Skeletal muscle tissue (tissue), 4 donors: ENCODE data around the gene PBXIP1. TPM values are rescaled to one million over a fixed set of nuclear protein-coding genes. Genes with fewer than 3 reads are reported as not detected.
"Not testable (repeated sequence)": the region's sequence is repeated elsewhere in the genome, so short reads cannot be mapped to it uniquely, and the experiment has no call there.

Experiments used
- H3K27ac ChIP-seq: one replicate; pipeline ENCODE4 v1.7.0; 2013; ENCODE audit warnings: mild to moderate bottlenecking, low read depth, low read length, inconsistent platforms
- H3K27me3 ChIP-seq, 3 donors: one replicate each; pipeline ENCODE4 v1.7.0; 2013; ENCODE audit warnings: low read length in 3 of 3; ENCODE audit not compliant: control insufficient read depth in 3 of 3, insufficient read depth in 3 of 3
- H3K36me3 ChIP-seq, 3 donors: one replicate each; pipeline ENCODE4 v1.7.0; 2013; ENCODE audit warnings: low read length in 3 of 3; ENCODE audit not compliant: control insufficient read depth in 3 of 3, insufficient read depth in 3 of 3
- H3K4me1 ChIP-seq, 3 donors: one replicate each; pipeline ENCODE4 v1.7.0; 2013; ENCODE audit warnings: low read length in 3 of 3, mild to moderate bottlenecking in 3 of 3; ENCODE audit not compliant: control insufficient read depth in 3 of 3, insufficient read depth in 3 of 3
- H3K4me3 ChIP-seq, 3 donors: one replicate each; pipeline ENCODE4 v1.7.0; 2013; ENCODE audit warnings: low read length in 3 of 3
- H3K9ac ChIP-seq, 3 donors: one replicate each; pipeline ENCODE4 v1.7.0; 2013; ENCODE audit warnings: low read length in 3 of 3, mild to moderate bottlenecking in 3 of 3, moderate library complexity in 2 of 3, low read depth in 1 of 3
- H3K9me3 ChIP-seq, 3 donors: one replicate each; pipeline ENCODE4 v1.7.0; 2013; ENCODE audit warnings: low read length in 3 of 3; ENCODE audit not compliant: control insufficient read depth in 3 of 3
- total RNA-seq: library from RNA; depleted of rRNA; stranded (reverse); fragments of >200 nt; gene quantifications from one replicate; pipeline ENCODE4 v1.2.3, GENCODE V29; 2014
- donor health status: Osteomylitis.

PBXIP1 gene
- total RNA-seq, 1 donor from 2014 or later: 190 TPM

GRCh38 chr1:154982897-154983648 is 27.2 kb upstream of the PBXIP1 start, which contains the start of gene FLAD1:
FLAD1 (plus strand) TSS chr1:154983344; CDS start chr1:154983695, 351 bp downstream.
- Histone ChIP-seq H3K9me3 (no peaks in the 10 kb centered on the region), H3K27ac (peak within 1 kb of the TSS; percentile 34), H3K9ac (peak within 1 kb of the TSS; percentile 79 to 86 (median 81)), H3K4me1 (peaks cover 12 to 21% (median 16%) of the 10 kb centered on the region in 3 donors), H3K36me3 (peaks cover 5 to 14% (median 9%) of the 10 kb centered on the region in 3 donors), H3K27me3 (no peaks in the 10 kb centered on the region), H3K4me3 (peak within 1 kb of the TSS; percentile 76 to 98 (median 90))

- H3K4me3 ChIP-seq: peak overlapping the region; percentile 30 to 76 (median 62)
- H3K27me3 ChIP-seq: no peaks in the 10 kb centered on the region
- peaks cover 0 to 11% (median 3%) of the 10 kb centered on the region in 3 donors for H3K36me3 ChIP-seq
- H3K4me1 ChIP-seq: peaks cover 12 to 18% (median 16%) of the 10 kb centered on the region in 3 donors
- peak overlapping the region in 2 of 3 donors; percentile 18 to 52 for H3K9ac ChIP-seq
- no peaks in the 10 kb centered on the region for H3K9me3 ChIP-seq
- no peak overlapping the region for H3K27ac ChIP-seq
Measured at GRCh38 chr1:154982341-154982740, 26.4 kb upstream of the PBXIP1 start.

GRCh38 chr1:154978360-154978759 is 22.5 kb upstream of the PBXIP1 start:
- Histone ChIP-seq H3K9me3 (no peaks in the 10 kb centered on the region), H3K27ac (no peak overlapping the region), H3K9ac (no peak overlapping the region), H3K36me3 (peaks cover 0 to 11% (median 2%) of the 10 kb centered on the region in 3 donors), H3K4me3 (no peak overlapping the region), H3K27me3 (no peaks in the 10 kb centered on the region), H3K4me1 (peaks cover 18 to 27% (median 19%) of the 10 kb centered on the region in 3 donors)

- not testable (repeated sequence) for H3K27ac ChIP-seq, H3K9ac ChIP-seq, H3K27me3 ChIP-seq, H3K9me3 ChIP-seq, H3K4me3 ChIP-seq
- Histone ChIP-seq H3K4me1 (peaks cover 23 to 32% (median 23%) of the 10 kb centered on the region in 3 donors), H3K36me3 (peaks cover 0 to 11% (median 2%) of the 10 kb centered on the region in 3 donors)
Measured at GRCh38 chr1:154977762-154978161, 21.9 kb upstream of the PBXIP1 start.

- H3K9ac ChIP-seq: peak overlapping the region; percentile 66 to 89 (median 88)
- no peaks in the 10 kb centered on the region for H3K9me3 ChIP-seq
- H3K27ac ChIP-seq: peak overlapping the region; percentile 99
- peak overlapping the region; percentile 85 to 94 (median 87) for H3K4me3 ChIP-seq
- no peaks in the 10 kb centered on the region for H3K27me3 ChIP-seq
- peaks cover 37 to 46% (median 39%) of the 10 kb centered on the region in 3 donors for H3K4me1 ChIP-seq
- peaks cover 0 to 11% (median 2%) of the 10 kb centered on the region in 3 donors for H3K36me3 ChIP-seq
Measured at GRCh38 chr1:154975409-154976059, 19.6 kb upstream of the PBXIP1 start.

DNA sequence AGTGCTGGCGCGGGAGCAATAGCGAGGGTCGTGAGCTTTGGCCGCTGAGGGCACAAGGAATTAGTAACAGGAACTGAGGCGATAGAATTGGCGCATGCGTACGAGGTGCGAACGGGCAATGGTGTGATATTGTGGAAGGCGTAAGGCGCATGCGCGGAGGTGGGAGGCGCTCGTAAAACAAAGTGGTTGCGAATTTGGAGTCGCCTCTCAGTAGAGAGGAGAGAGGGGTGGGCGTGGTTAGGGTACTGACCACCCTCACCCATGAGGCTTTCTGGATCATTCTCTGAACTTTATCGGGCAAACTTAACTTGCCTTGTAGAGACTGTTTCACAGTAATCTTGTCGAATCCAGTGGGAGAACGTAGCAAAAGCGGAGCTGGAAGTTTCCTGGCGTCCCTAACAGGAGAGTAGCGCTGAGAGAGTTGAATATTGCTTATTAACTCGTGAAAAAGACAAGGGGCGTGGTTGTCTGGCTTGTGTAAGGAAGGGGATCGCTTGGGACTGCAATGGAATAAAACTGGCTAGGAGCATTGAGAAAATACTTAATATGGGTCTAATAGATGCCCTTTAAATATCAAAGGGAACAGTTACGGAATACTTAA is 19.0 kb upstream of the PBXIP1 start:
- peaks cover 43 to 52% (median 45%) of the 10 kb centered on the region in 3 donors for H3K4me1 ChIP-seq
- no peaks in the 10 kb centered on the region for H3K27me3 ChIP-seq

DNA sequence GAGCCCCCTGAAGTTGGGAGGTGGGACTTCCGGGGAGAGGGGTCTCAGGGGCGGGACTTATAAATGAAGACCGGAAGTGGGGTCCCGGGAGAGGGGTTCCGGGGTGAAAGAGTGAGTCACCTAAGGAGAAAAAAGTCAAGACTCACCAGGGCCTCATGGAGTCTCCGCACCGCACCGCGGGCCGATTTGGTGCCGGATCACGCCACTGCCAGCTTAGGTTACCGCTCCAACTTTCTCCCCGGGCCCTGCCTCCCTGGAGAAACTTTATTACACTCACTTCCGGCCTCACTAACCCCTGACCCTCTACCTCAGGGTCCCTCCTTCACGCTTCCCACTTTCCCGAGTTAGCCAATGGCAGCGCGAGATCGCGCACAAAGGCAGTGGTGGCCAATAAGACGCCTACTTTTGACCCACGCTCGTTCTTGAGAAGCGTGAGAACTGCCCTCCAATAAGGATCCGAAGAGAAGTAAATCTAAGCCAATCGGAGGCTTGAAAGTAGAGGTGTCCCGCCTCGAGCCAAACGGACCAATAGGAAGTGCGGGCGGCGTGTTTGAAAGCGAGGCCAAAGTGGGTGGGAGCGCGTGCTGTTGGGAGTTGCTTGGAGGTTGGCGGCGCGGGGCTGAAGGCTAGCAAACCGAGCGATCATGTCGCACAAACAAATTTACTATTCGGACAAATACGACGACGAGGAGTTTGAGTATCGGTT is 18.4 kb upstream of the PBXIP1 start, which contains the start of gene CKS1B:
Gene CKS1B (plus strand): TSS at position 580 of the 706 bp plus-strand sequence. CDS start 65 bp downstream, at position 645.
- peak within 1 kb of the TSS; percentile 92 to 98 (median 95) for H3K9ac ChIP-seq
- H3K36me3 ChIP-seq: peaks cover 0 to 9% (median 2%) of the 10 kb centered on the region in 3 donors
- H3K9me3 ChIP-seq: no peaks in the 10 kb centered on the region
- H3K27me3 ChIP-seq: no peaks in the 10 kb centered on the region
- H3K27ac ChIP-seq: peak within 1 kb of the TSS; percentile 99
- peak within 1 kb of the TSS; percentile 85 to 94 (median 91) for H3K4me3 ChIP-seq
- H3K4me1 ChIP-seq: peaks cover 50 to 58% (median 51%) of the 10 kb centered on the region in 3 donors

More for the DNA sequence above, 19.0 kb upstream of the PBXIP1 start:
- Histone ChIP-seq H3K36me3 (peaks cover 0 to 11% (median 2%) of the 10 kb centered on the region in 3 donors), H3K4me3 (peak overlapping the region; percentile 85 to 94 (median 87)), H3K9ac (peak overlapping the region; percentile 66 to 89 (median 88)), H3K9me3 (no peaks in the 10 kb centered on the region), H3K27ac (peak overlapping the region; percentile 99)

GRCh38 chr1:154973344-154974101 is 17.6 kb upstream of the PBXIP1 start:
- Histone ChIP-seq H3K27ac (peak overlapping the region; percentile 99), H3K4me3 (peak overlapping the region; percentile 71 to 91 (median 91)), H3K36me3 (peaks cover 2 to 12% (median 5%) of the 10 kb centered on the region in 3 donors), H3K9me3 (no peaks in the 10 kb centered on the region), H3K4me1 (peaks cover 56 to 66% (median 56%) of the 10 kb centered on the region in 3 donors), H3K9ac (peak overlapping the region; percentile 92 to 98 (median 95)), H3K27me3 (no peaks in the 10 kb centered on the region)
